Fibroblast of skin of scalp (primary cell): ENCODE data around the gene PRAMEF20. TPM values are rescaled to one million over a fixed set of nuclear protein-coding genes. Genes with fewer than 3 reads are reported as not detected.
"Not testable (repeated sequence)": the region's sequence is repeated elsewhere in the genome, so short reads cannot be mapped to it uniquely, and the experiment has no call there.

Experiments used
- DNase-seq: peaks from one replicate; pipeline ENCODE4 v3.0.0-alpha.2; 2013
- polyA plus RNA-seq, 2 experiments: library from polyadenylated mRNA; unstranded; fragments of 120-200 nt; gene quantifications; one replicate each; pipeline ENCODE4 v1.2.1, GENCODE V29; 2013; ENCODE audit not compliant: insufficient read length in 2 of 2

Gene PRAMEF20
- polyA plus RNA-seq (2013, experiment 1 of 2; ENCODE audit: insufficient read length) = not detected
- not detected for polyA plus RNA-seq (2013, experiment 2 of 2; ENCODE audit: insufficient read length)

- not testable (repeated sequence) for DNase-seq
These were observed at the start of gene PRAMEF20 for GRCh38 chr1:13410150-13410549. Gene PRAMEF20 (plus strand): TSS chr1:13410450. CDS start chr1:13416355, 5,905 bp downstream.

- DNase-seq = not testable (repeated sequence)
These were observed 47.9 kb upstream of the PRAMEF20 start for GRCh38 chr1:13362364-13362763.

- not testable (repeated sequence) for DNase-seq
These were observed 45.3 kb upstream of the PRAMEF20 start for GRCh38 chr1:13364928-13365327.

GRCh38 chr1:13366536-13366935, 43.7 kb upstream of the PRAMEF20 start:
- DNase-seq = not testable (repeated sequence)

- DNase-seq = not testable (repeated sequence)
These were observed 41.7 kb upstream of the PRAMEF20 start for GRCh38 chr1:13368544-13368943.

- DNase-seq = not testable (repeated sequence)
These were observed 31.3 kb upstream of the PRAMEF20 start for GRCh38 chr1:13378983-13379382.

GRCh38 chr1:13380380-13380779, 29.9 kb upstream of the PRAMEF20 start:
- DNase-seq = not testable (repeated sequence)

- not testable (repeated sequence) for DNase-seq
These were observed 20.9 kb upstream of the PRAMEF20 start, which contains the start of gene PRAMEF17 for GRCh38 chr1:13389332-13389731. Gene PRAMEF17 (plus strand): TSS chr1:13389632. CDS start chr1:13389658, 26 bp downstream.

GRCh38 chr1:13393004-13393403, 17.2 kb upstream of the PRAMEF20 start:
- not testable (repeated sequence) for DNase-seq

GRCh38 chr1:13394761-13395160, 15.5 kb upstream of the PRAMEF20 start:
- DNase-seq = not testable (repeated sequence)

GRCh38 chr1:13395311-13395710, 14.9 kb upstream of the PRAMEF20 start:
- DNase-seq = not testable (repeated sequence)

GRCh38 chr1:13407811-13408210, 2.4 kb upstream of the PRAMEF20 start:
- DNase-seq = no peak

GRCh38 chr1:13430495-13430894, 20.2 kb downstream of the PRAMEF20 start:
- DNase-seq = no peak

GRCh38 chr1:13432251-13432650, 22.0 kb downstream of the PRAMEF20 start:
- DNase-seq = no peak

GRCh38 chr1:13433694-13434358, 23.6 kb downstream of the PRAMEF20 start:
- not testable (repeated sequence) for DNase-seq

- DNase-seq = no peak
These were observed 25.2 kb downstream of the PRAMEF20 start for GRCh38 chr1:13435458-13435857.

- not testable (repeated sequence) for DNase-seq
These were observed 29.0 kb downstream of the PRAMEF20 start for GRCh38 chr1:13439104-13439783.

GRCh38 chr1:13443335-13443979, 33.2 kb downstream of the PRAMEF20 start:
- no peak for DNase-seq

GRCh38 chr1:13450204-13450603, 40.0 kb downstream of the PRAMEF20 start:
- DNase-seq = no peak

- no peak for DNase-seq
These were observed 41.2 kb downstream of the PRAMEF20 start for GRCh38 chr1:13451399-13451965.

GRCh38 chr1:13456904-13457532, 46.8 kb downstream of the PRAMEF20 start:
- no peak for DNase-seq

- no peak for DNase-seq
These were observed 51.7 kb downstream of the PRAMEF20 start for GRCh38 chr1:13461977-13462376.
